Peyer's patch (tissue), 4 donors: Measurements from ENCODE around the gene NKIRAS2.
"Not testable (repeated sequence)": the region's sequence is repeated elsewhere in the genome, so short reads cannot be mapped to it uniquely, and the experiment has no call there.

Experiments
- CTCF ChIP-seq, 6 experiments: fragments of 450-650 bp in 4 of 6; fragments of 200-600 bp in 2 of 6; sonication (generic) in 1 of 6; IDR thresholded peaks; one replicate each; pipeline ENCODE4 v1.5.1; 2017 to 2019; ENCODE audit warnings: antibody characterized with exemption in 6 of 6, mild to moderate bottlenecking in 3 of 6, moderate library complexity in 1 of 6
- POLR2A ChIP-seq, 2 donors: fragments of 450-650 bp; IDR thresholded peaks; one replicate each; pipeline ENCODE4 v1.5.1; 2017; ENCODE audit warnings: antibody characterized with exemption in 2 of 2, mild to moderate bottlenecking in 2 of 2, moderate library complexity in 2 of 2

DNA sequence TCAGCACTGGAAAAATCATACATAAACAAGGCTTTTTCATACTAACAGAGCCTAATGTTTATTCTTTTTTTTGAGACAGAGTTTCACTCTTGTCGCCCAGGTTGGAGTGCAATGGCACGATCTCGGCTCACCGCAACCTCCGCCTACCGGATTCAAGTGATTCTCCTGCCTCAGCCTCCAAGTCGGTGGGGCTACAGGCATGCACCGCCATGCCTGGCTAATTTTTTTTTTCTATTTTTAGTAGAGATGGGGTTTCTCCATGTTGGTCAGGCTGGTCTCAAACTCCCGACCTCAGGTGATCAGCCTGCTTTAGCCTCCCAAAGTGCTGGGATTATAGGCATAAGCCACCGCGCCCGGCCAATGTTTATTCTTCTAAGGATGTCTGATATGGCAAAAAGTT lies 6.2 kb upstream of the NKIRAS2 start:
- TF ChIP-seq CTCF, POLR2A (IDR thresholded peaks at IDR 0.05): not testable (repeated sequence)
